C4-2B (cell line): ENCODE measurements around the gene CASD1.

Experiments used
- CTCF ChIP-seq: fragments of 450-650 bp; conservative IDR thresholded peaks from 2 replicates; pipeline ENCODE4 v1.5.1; 2017; ENCODE audit warnings: mild to moderate bottlenecking
- ZFX ChIP-seq: fragments of 450-650 bp; IDR thresholded peaks from 2 replicates; pipeline ENCODE4 v1.6.1; 2017

- no peak for TF ChIP-seq CTCF
- no peak for TF ChIP-seq ZFX
Observed at GRCh38 chr7:94525923-94526322, 16.3 kb downstream of the CASD1 start.
